ENCODE results near the gene MLF1.

DNA sequence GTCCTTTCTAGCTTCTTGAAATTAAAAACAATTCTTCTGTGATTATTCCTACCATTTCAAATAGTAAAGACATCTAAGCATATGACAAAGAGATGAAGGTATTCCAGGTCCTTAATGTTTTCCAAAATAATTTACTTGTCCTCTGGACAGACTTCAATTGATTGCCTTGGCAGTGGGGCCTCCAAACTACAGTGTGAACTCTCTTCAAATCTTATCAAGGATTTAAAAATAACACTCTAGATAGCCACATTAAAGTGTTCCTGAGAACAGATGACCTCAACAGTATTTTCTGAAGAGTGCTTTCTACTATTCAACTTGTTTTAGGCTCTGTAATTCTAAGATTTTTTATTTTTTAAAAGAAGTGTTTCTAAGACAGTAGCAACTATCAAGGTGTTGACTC, 7.9 kb upstream of the MLF1 start:
- TF ChIP-seq, protein P1, sequence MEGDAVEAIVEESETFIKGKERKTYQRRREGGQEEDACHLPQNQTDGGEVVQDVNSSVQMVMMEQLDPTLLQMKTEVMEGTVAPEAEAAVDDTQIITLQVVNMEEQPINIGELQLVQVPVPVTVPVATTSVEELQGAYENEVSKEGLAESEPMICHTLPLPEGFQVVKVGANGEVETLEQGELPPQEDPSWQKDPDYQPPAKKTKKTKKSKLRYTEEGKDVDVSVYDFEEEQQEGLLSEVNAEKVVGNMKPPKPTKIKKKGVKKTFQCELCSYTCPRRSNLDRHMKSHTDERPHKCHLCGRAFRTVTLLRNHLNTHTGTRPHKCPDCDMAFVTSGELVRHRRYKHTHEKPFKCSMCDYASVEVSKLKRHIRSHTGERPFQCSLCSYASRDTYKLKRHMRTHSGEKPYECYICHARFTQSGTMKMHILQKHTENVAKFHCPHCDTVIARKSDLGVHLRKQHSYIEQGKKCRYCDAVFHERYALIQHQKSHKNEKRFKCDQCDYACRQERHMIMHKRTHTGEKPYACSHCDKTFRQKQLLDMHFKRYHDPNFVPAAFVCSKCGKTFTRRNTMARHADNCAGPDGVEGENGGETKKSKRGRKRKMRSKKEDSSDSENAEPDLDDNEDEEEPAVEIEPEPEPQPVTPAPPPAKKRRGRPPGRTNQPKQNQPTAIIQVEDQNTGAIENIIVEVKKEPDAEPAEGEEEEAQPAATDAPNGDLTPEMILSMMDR (IDR thresholded peaks at IDR 0.05; ENCODE audit: insufficient read depth, low read length, poor library complexity, severe bottlenecking), result no peak
- no peak for TF ChIP-seq EZH2phosphoT487 (conservative IDR thresholded peaks at IDR 0.05; ENCODE audit: low read length)
